HG02588 (cell line): ENCODE measurements around the gene SDCCAG8.

ENCODE experiments used
- ATAC-seq: cut with Tn5 transposase; IDR thresholded peaks from one replicate; pipeline ENCODE4 v1.9.1; 2021; ENCODE audit warnings: mild to moderate bottlenecking, moderate library complexity; ENCODE audit not compliant: unreplicated experiment

The SDCCAG8 gene

GRCh38 chr1:243415663-243416408 lies 160.0 kb downstream of the SDCCAG8 start:
- ATAC-seq, result no peak

GRCh38 chr1:243416495-243416894 lies 160.7 kb downstream of the SDCCAG8 start:
- ATAC-seq, result no peak

- ATAC-seq, result no peak
Observed at GRCh38 chr1:243420016-243420945, 164.4 kb downstream of the SDCCAG8 start.

- ATAC-seq, result no peak
Observed at GRCh38 chr1:243420946-243421685, 165.3 kb downstream of the SDCCAG8 start.

DNA sequence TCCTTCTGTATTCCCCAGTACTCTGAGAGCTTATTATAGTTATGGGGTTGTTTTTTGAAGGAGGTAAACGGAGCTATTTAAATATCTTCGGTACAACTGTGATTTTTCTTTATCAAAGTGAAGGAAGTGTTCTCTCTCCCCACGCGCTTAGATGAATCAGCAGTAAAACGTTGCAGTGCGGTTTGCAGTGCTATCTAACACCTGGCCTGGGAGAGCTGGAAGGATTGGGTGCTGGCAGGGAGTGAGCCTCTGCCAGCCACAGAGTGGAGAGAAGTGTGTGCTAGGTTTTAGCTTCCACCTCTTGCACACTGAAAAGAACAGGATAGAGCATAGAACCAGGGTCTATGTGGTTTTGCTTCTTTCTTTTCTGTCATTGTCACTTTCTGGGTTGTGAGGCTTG lies 165.9 kb downstream of the SDCCAG8 start:
- peak; percentile 81 for ATAC-seq

DNA sequence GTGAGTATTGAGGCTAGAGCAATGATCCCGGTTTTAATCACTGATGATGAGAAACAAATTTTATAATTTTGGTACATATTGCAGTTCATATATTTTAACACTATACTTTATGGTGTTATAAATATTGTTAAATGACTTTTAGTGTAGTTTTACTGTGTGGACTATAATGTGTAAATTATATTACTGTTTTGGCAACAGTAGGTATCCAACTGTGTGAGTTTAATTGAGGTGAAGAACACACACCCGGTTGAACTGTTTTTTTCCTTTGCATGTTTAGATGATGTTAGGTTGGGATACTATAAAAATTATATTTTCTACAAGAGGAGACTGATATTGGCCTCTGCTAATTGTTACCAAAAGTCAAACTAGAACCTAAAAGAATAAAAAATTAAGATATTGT lies 166.5 kb downstream of the SDCCAG8 start:
- no peak for ATAC-seq

GRCh38 chr1:243428084-243428483 lies 172.2 kb downstream of the SDCCAG8 start:
- ATAC-seq, result no peak

- ATAC-seq, result no peak
Observed at GRCh38 chr1:243428617-243429342, 172.9 kb downstream of the SDCCAG8 start.

DNA sequence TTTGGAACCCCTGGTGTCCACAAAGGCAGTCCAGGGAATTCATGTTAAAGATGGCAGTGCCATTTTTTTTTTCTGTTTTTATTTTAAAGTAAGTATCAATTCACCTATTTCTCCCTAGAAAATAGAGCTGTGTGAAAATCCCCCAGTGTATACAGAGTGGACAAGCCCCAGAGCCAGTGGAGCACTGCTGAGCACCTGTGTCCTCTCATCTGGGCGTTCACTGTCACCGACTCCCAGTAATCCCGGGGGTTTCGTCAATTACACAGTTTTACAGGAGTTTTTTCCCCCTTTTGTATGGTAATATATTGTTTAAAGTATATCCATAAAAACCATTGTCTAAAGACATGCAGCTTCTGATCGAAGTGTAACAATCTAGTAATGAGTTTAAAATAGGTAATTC lies 175.8 kb downstream of the SDCCAG8 start:
- no peak for ATAC-seq

DNA sequence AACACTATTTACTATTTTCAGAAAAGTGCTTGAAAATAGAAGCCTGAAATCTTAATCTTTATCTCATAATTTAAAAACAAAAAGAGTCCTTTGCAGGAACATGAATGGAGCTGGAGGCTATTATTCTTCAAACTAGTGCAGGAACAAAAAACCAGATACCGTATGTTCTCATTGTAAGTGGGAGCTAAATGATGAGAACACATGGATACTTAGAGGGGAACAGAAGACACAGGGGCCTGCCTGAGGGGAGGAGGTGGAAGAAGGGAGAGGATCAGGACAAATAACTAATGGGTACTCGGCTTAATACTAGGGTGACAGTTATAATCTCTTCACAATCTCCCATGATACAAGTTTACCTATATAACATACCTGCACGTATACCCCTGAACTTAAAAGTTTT lies 176.3 kb downstream of the SDCCAG8 start:
- ATAC-seq, result no peak

DNA sequence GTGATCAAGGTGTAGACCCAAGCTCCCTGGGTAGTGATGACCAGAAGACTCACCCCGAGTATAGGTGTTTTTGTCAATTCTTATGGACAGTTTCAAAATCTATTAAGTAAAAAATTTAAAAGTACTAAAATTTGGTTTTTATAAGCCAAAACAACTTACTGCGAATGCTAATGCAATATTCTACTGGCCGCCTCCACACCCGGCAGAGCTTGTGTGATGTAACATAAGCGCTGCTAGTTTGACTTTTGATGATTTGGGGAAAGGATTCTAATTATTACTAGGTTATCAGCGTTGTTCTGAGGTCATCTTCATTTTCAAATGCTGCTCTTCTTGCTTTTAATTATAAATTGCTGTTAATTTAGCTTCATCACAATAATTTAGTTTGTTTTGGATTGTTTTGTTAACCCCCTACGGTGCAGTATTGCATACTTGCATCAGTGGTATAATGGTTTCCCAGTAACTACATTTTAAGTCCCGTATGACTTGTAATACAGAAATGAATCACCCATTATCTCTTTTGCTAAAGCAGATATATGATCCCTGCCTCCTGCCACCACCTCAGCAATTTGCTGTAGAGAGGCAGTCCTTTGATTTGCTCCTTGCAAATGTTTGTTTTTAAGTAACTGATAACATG lies 178.0 kb downstream of the SDCCAG8 start:
- no peak for ATAC-seq

DNA sequence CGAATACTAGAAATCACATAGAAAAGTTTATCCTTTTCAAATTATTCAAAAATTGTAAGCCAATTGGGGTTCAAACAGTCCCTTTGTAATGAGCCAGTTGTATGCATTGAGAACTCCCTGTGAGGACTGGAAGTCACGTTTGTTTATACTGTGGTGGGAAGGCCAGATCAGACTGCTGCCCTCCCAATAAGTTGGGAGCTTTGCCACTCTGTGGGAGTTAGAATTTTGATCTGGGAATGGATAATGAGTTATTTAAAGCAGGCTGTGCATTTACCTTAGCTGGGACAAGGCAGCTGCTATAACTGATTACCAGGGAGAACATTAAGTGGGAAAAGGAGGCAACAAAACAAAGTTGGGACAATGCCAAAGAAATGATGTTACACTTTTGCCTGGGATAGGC lies 178.8 kb downstream of the SDCCAG8 start:
- ATAC-seq, result no peak

- no peak for ATAC-seq
Observed at GRCh38 chr1:243435836-243436235, 180.0 kb downstream of the SDCCAG8 start.

GRCh38 chr1:243438146-243438545 lies 182.3 kb downstream of the SDCCAG8 start:
- no peak for ATAC-seq

GRCh38 chr1:243438815-243439214 lies 183.0 kb downstream of the SDCCAG8 start:
- ATAC-seq, result no peak

DNA sequence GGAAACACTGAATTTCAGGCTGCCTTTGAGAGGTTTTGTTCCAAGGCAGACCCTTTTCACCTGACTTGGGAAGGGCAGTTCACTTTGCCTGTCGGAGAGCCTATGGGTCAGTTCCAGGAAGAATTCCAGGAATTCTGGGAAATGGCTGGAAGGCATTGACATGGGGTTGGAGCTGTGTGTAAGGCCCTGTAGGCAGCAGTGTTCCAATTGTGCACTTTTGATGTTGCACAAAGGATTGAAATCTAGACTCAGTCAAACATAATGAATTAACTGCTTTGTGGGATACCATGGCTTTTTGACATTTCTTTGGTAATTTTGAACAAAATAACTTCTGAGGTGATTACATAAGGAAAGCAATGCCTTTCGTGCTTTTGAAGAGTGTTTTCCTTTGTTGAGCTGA lies 184.6 kb downstream of the SDCCAG8 start:
- ATAC-seq, result no peak

DNA sequence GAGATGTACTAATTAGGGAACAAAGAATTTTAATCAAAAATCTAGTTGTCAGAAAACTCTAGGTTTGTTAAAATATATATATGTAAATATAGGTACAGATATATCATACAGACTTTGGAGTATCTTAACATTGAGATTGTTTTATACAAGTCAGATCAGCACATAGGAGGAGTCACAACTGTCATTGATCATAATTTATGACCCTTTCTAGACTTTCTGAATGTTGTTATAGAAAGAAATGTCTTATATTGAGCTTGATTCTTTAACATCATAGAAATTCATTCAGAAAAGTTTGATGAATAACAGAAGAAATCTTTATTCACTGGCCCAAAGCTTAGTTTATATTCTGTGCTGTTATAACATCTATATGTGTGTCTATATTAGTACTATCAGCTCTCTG lies 185.8 kb downstream of the SDCCAG8 start:
- no peak for ATAC-seq

- no peak for ATAC-seq
Observed at GRCh38 chr1:243443557-243443956, 187.7 kb downstream of the SDCCAG8 start.

- ATAC-seq, result no peak
Observed at GRCh38 chr1:243447347-243447746, 191.5 kb downstream of the SDCCAG8 start.

DNA sequence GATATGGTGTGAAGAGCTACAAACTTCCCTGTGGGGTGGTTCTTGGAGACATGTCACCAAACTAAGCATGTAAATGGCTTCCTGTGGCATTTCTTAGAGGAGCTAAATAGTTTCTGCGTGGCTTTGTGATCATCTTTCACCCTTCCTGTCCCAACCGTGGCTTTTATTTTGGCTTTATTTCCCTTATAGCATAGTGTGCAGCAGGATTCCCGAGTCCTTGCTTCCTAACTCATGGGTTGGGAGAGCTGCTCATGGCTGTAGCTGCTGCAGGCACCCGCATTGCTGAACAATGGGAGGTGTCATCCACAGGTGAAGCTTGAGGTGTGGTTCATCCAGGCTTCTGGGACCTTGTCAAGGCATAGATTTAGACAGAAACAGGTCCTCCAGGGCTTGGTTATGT lies 192.0 kb downstream of the SDCCAG8 start:
- no peak for ATAC-seq
